Subcutaneous adipose tissue (tissue), 4 donors: ENCODE results near the gene LRRK2. TPM values are rescaled to one million over a fixed set of nuclear protein-coding genes. Genes with fewer than 3 reads are reported as not detected.

ENCODE experiments used
- total RNA-seq, 4 donors: library from RNA; depleted of rRNA; stranded (reverse); fragments of >200 nt; gene quantifications; one replicate each; pipeline ENCODE4 v1.1.0, GENCODE V29; 2016
- TF ChIP-seq, protein P1 (sequence below): fragments of 450-650 bp; IDR thresholded peaks from one replicate; pipeline ENCODE4 v1.5.1; 2016; ENCODE audit warnings: low read depth, mild to moderate bottlenecking, control low read depth, antibody characterized with exemption, moderate library complexity

LRRK2 gene
- total RNA-seq, 4 donors from 2014 or later, result 17.7 to 57.3 (median 31.0) TPM

GRCh38 chr12:40258371-40258770 lies 33.6 kb downstream of the LRRK2 start:
- TF ChIP-seq, protein P1, sequence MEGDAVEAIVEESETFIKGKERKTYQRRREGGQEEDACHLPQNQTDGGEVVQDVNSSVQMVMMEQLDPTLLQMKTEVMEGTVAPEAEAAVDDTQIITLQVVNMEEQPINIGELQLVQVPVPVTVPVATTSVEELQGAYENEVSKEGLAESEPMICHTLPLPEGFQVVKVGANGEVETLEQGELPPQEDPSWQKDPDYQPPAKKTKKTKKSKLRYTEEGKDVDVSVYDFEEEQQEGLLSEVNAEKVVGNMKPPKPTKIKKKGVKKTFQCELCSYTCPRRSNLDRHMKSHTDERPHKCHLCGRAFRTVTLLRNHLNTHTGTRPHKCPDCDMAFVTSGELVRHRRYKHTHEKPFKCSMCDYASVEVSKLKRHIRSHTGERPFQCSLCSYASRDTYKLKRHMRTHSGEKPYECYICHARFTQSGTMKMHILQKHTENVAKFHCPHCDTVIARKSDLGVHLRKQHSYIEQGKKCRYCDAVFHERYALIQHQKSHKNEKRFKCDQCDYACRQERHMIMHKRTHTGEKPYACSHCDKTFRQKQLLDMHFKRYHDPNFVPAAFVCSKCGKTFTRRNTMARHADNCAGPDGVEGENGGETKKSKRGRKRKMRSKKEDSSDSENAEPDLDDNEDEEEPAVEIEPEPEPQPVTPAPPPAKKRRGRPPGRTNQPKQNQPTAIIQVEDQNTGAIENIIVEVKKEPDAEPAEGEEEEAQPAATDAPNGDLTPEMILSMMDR, result no peak

DNA sequence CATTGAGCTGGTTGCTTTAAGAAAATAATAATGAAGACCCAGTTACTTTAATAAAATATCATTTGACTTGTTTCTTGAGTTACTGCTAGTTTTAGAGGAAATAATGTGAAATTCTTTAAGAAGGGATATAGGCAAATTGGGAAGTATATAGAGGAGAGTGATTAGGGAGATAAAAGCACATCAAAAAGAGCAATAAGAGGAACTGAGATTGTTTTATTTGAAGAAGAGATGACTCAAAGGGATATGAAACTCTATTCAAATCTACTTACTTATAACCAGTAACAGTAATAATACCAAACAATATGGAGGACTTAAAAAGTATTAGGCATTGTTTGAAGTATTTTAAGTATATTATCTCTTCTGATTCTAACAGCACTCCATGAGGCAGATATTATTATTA lies 37.1 kb downstream of the LRRK2 start:
- TF ChIP-seq, protein P1, result no peak

DNA sequence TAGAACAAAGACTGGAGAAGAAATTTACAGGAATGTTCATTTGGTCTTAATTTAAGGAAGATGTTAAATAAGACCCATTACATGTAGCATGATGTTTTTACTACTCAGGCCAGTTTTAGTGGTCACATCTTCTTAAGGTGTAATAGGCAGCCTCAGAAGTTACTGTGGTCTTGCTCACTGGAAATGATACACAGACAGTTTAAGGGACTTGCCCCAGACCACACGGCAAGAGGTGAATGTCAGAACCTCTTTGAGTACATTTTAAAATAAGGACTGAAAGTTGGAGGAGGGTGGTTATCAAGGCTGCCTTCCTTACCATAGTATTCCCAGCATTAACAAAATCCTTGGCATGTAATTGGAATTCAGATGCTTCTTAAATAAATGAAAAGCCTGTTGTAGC lies 37.9 kb downstream of the LRRK2 start:
- TF ChIP-seq, protein P1, result no peak

- TF ChIP-seq, protein P1, result no peak
These were observed 39.0 kb downstream of the LRRK2 start for GRCh38 chr12:40263616-40264409.

GRCh38 chr12:40271981-40272664 lies 47.3 kb downstream of the LRRK2 start:
- TF ChIP-seq, protein P1, result no peak

GRCh38 chr12:40281791-40282364 lies 57.1 kb downstream of the LRRK2 start:
- TF ChIP-seq, protein P1, result no peak

GRCh38 chr12:40286583-40286982 lies 61.8 kb downstream of the LRRK2 start:
- TF ChIP-seq, protein P1, result no peak
